Hepatocyte (in vitro differentiated cells): Measurements from ENCODE around the gene NXPE4. TPM values are rescaled to one million over a fixed set of nuclear protein-coding genes. Genes with fewer than 3 reads are reported as not detected.
"Not testable (repeated sequence)": the region's sequence is repeated elsewhere in the genome, so short reads cannot be mapped to it uniquely, and the experiment has no call there.

Source experiments
- DNase-seq: peaks from one replicate; pipeline ENCODE4 v3.0.0-alpha.2; 2016; ENCODE audit warnings: low spot score
- H2AFZ ChIP-seq: fragments of 200-600 bp; sonication (generic); 2 replicates; pipeline ENCODE4 v1.6.0; 2016; ENCODE audit warnings: antibody characterized with exemption, mild to moderate bottlenecking
- H3K27ac ChIP-seq: fragments of 200-600 bp; sonication (generic); 2 replicates; pipeline ENCODE4 v1.5.1; 2016; ENCODE audit warnings: mild to moderate bottlenecking
- H3K27me3 ChIP-seq: fragments of 200-600 bp; sonication (generic); 2 replicates; pipeline ENCODE4 v1.6.1; 2016
- H3K36me3 ChIP-seq: fragments of 200-600 bp; sonication (generic); replicated peaks from 2 replicates; pipeline ENCODE4 v1.5.1; 2016; ENCODE audit warnings: low read depth; ENCODE audit not compliant: insufficient read depth
- H3K4me1 ChIP-seq: fragments of 200-600 bp; sonication (generic); 2 replicates; pipeline ENCODE4 v1.5.1; 2016; ENCODE audit warnings: mild to moderate bottlenecking, moderate library complexity; ENCODE audit not compliant: insufficient read depth
- H3K4me2 ChIP-seq: fragments of 200-600 bp; sonication (generic); 2 replicates; pipeline ENCODE4 v1.6.0; 2016
- H3K4me3 ChIP-seq: fragments of 200-600 bp; sonication (generic); 2 replicates; pipeline ENCODE4 v1.5.1; 2016; ENCODE audit warnings: mild to moderate bottlenecking
- H3K79me2 ChIP-seq: fragments of 200-600 bp; sonication (generic); 2 replicates; pipeline ENCODE4 v1.6.0; 2017; ENCODE audit warnings: mild to moderate bottlenecking
- H3K9me2 ChIP-seq: fragments of 200-600 bp; sonication (generic); replicated peaks from 2 replicates; pipeline ENCODE4 v1.6.0; 2017; ENCODE audit warnings: mild to moderate bottlenecking; ENCODE audit not compliant: insufficient read depth
- H3K9me3 ChIP-seq: fragments of 200-600 bp; sonication (generic); 2 replicates; pipeline ENCODE4 v1.5.1; 2016; ENCODE audit warnings: low read depth, mild to moderate bottlenecking
- H4K20me1 ChIP-seq: fragments of 200-600 bp; sonication (generic); 2 replicates; pipeline ENCODE4 v1.6.0; 2016; ENCODE audit warnings: mild to moderate bottlenecking; ENCODE audit not compliant: insufficient read depth, poor library complexity, severe bottlenecking
- EZH2 ChIP-seq: fragments of 200-600 bp; sonication (generic); IDR thresholded peaks from 2 replicates; pipeline ENCODE4 v1.6.1; 2016; ENCODE audit warnings: antibody characterized with exemption, mild to moderate bottlenecking, borderline replicate concordance
- EZH2phosphoT487 ChIP-seq: fragments of 200-600 bp; sonication (generic); IDR thresholded peaks from one replicate; pipeline ENCODE4 v1.6.1; 2018; ENCODE audit warnings: antibody characterized with exemption, mild to moderate bottlenecking, low read depth, moderate library complexity; ENCODE audit not compliant: unreplicated experiment, severe bottlenecking
- WGBS: methylation state at CpG from one replicate; pipeline ENCODE4 v1.1.6; 2016; ENCODE audit warnings: low lambda C conversion rate; ENCODE audit errors: missing lambda C conversion rate; 5-methylcytosine and 5-hydroxymethylcytosine counted together
- polyA plus RNA-seq: library from polyadenylated mRNA; unstranded; fragments of >200 nt; fragmentation: Nextera tagmentation; extraction: Ambion mirVana; gene quantifications from 2 replicates; pipeline ENCODE4 v1.2.1, GENCODE V29; 2016
- total RNA-seq: library from RNA; depleted of rRNA; stranded (reverse); fragments of >200 nt; gene quantifications from 2 replicates; pipeline ENCODE4 v1.2.3, GENCODE V29; 2014
- TF ChIP-seq, protein P1 (sequence below): fragments of 200-600 bp; sonication (generic); IDR thresholded peaks from 2 replicates; pipeline ENCODE4 v1.5.1; 2016; ENCODE audit warnings: antibody characterized with exemption, mild to moderate bottlenecking; ENCODE audit not compliant: poor library complexity

Gene NXPE4
- total and polyA plus RNA-seq, 2 experiments from 2014 or later: 0.10 to 0.57 TPM

DNA sequence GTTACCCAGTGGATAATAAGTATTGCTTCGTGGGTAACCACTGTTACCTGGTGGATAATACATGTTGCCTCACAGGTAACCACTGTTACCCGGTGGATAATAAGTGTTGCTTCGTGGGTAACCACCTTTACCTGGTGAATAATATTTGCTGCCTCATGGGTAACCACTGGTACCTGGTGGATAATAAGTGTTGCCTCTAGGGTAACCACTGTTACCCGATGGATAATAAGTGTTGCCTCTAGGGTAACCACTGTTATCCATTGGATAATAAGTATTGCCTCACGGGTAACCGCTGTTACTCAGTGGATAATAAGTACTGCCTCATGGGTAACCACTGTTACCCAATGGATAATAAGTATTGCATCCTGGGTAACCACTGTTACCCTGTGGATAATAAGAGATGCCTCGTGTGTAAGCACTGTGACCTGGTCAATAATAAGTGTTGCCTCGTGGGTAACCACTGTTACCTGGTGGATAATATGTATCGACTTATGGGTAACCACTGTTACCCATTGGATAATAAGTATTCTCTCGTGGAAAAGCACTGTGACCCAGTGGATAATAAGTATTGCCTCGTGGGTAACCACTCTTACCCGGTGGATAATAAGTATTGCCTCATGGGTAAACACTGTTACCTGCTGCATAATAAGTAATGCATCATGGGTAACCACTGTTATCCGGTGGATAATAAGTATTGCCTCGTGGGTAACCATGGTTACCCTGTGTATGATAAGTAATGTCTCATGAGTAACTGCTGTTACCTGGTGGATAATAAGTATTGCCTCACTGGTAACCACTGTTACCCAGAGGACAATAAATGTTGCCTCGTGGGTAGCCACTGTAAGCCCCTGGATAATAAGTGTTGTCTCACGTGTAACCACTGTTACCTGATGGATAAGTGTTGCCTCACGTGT is 20.1 kb upstream of the NXPE4 start:
- Histone ChIP-seq H4K20me1 (no peaks in the 10 kb centered on the region), H3K27me3 (no peaks in the 10 kb centered on the region), H3K4me3 (no peak overlapping the region), H2AFZ (no peak overlapping the region), H3K9me2 (no peaks in the 10 kb centered on the region), H3K9me3 (no peaks in the 10 kb centered on the region), H3K79me2 (no peaks in the 10 kb centered on the region), H3K4me2 (no peak overlapping the region), H3K4me1 (no peaks in the 10 kb centered on the region), H3K27ac (no peak overlapping the region), H3K36me3 (no peaks in the 10 kb centered on the region)
- DNase-seq: no peak
- 90% methylated on average over 17 of the region's 17 CpGs for WGBS
- TF ChIP-seq EZH2phosphoT487 (no peak), EZH2 (no peak)
- TF ChIP-seq, protein P1, sequence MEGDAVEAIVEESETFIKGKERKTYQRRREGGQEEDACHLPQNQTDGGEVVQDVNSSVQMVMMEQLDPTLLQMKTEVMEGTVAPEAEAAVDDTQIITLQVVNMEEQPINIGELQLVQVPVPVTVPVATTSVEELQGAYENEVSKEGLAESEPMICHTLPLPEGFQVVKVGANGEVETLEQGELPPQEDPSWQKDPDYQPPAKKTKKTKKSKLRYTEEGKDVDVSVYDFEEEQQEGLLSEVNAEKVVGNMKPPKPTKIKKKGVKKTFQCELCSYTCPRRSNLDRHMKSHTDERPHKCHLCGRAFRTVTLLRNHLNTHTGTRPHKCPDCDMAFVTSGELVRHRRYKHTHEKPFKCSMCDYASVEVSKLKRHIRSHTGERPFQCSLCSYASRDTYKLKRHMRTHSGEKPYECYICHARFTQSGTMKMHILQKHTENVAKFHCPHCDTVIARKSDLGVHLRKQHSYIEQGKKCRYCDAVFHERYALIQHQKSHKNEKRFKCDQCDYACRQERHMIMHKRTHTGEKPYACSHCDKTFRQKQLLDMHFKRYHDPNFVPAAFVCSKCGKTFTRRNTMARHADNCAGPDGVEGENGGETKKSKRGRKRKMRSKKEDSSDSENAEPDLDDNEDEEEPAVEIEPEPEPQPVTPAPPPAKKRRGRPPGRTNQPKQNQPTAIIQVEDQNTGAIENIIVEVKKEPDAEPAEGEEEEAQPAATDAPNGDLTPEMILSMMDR: no peak

- Histone ChIP-seq H4K20me1 (no peaks in the 10 kb centered on the region), H3K4me2 (no peak overlapping the region), H3K27ac (no peak overlapping the region), H3K27me3 (no peaks in the 10 kb centered on the region), H3K4me3 (no peak overlapping the region), H3K79me2 (no peaks in the 10 kb centered on the region), H2AFZ (no peak overlapping the region), H3K4me1 (no peaks in the 10 kb centered on the region), H3K36me3 (no peaks in the 10 kb centered on the region), H3K9me3 (no peaks in the 10 kb centered on the region), H3K9me2 (no peaks in the 10 kb centered on the region)
- no peak for DNase-seq
- 90% methylated on average over 11 of the region's 11 CpGs for WGBS
- TF ChIP-seq EZH2 (no peak), EZH2phosphoT487 (no peak)
- TF ChIP-seq, protein P1: no peak
Measured at GRCh38 chr11:114614127-114614720, 18.6 kb upstream of the NXPE4 start.

DNA sequence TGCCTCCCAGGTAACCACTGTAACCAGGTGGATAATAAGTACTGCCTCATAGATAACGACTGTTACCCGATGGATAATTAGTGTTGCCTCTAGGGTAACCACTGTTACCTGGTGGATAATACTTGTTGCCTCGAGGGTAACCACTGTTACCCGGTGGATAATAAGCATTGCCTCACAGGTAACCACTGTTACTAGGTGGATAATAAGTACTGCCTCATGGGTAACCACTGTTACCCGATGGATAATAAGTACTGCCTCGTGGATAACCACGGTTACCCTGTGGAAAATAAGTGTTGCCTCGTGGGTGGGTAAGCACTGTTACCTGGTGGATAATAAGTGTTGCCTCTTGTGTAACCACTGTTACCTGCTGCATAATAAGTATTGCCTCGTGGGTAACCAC is 17.5 kb upstream of the NXPE4 start:
- WGBS: 94% methylated on average over 9 of the region's 9 CpGs
- not testable (repeated sequence) for H3K9me3 ChIP-seq, H3K36me3 ChIP-seq, H2AFZ ChIP-seq, H3K4me3 ChIP-seq, H4K20me1 ChIP-seq, H3K79me2 ChIP-seq, H3K27ac ChIP-seq, H3K4me1 ChIP-seq, DNase-seq, H3K27me3 ChIP-seq, H3K9me2 ChIP-seq, H3K4me2 ChIP-seq

DNA sequence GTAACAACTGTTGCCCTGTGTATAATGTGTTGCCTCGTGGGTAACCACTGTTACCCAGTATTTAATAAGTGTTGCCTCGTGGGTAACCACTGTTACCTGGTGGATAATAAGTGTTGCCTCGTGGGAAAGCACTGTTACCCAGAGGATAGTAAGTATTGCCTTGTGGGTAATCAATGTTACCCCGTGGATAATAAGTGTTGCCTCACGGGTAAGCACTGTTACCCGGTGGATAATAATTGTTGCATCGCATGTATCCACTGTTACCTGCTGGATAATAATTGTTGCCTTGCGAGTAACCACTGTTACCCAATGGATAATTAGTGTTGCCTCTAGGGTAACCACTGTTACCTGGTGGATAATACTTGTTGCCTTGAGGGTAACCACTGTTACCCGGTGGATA is 17.1 kb upstream of the NXPE4 start:
- 95% methylated on average over 9 of the region's 9 CpGs for WGBS
- Histone ChIP-seq H3K27ac (no peak overlapping the region), H4K20me1 (no peaks in the 10 kb centered on the region), H3K4me1 (no peaks in the 10 kb centered on the region), H2AFZ (no peak overlapping the region), H3K9me2 (no peaks in the 10 kb centered on the region), H3K4me3 (no peak overlapping the region), H3K9me3 (no peaks in the 10 kb centered on the region), H3K79me2 (no peaks in the 10 kb centered on the region), H3K27me3 (no peaks in the 10 kb centered on the region), H3K36me3 (no peaks in the 10 kb centered on the region), H3K4me2 (no peak overlapping the region)
- DNase-seq: no peak
- no peak for TF ChIP-seq EZH2phosphoT487
- TF ChIP-seq, protein P1: no peak

DNA sequence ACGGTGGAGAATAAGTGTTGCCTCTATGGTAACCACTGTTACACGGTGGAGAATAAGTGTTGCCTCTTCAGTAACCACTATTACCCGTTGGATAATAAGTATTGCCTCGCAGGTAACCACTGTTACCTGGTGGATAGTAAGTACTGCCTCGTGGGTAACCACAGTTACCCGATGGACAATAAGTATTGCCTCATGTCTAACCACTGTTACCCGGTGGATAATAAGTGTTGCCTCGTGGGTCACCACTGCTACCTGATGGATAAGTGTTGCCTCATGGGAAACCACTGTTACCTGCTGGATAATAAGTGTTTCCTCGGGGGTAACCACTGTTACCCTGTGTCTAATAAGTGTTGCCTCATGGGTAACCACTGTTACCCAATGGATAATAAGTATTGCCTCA is 16.6 kb upstream of the NXPE4 start:
- DNase-seq, H3K4me3 ChIP-seq, H3K9me3 ChIP-seq, H2AFZ ChIP-seq, H4K20me1 ChIP-seq, H3K79me2 ChIP-seq, H3K9me2 ChIP-seq, H3K27me3 ChIP-seq, H3K4me2 ChIP-seq, H3K27ac ChIP-seq, H3K36me3 ChIP-seq, H3K4me1 ChIP-seq: not testable (repeated sequence)
- 93% methylated on average over 9 of the region's 9 CpGs for WGBS
